Mesendoderm (in vitro differentiated cells): ENCODE measurements around the gene DIAPH2.
"Not testable (repeated sequence)": the region's sequence is repeated elsewhere in the genome, so short reads cannot be mapped to it uniquely, and the experiment has no call there.

ENCODE experiments used
- DNase-seq: peaks from one replicate; pipeline ENCODE4 v3.0.0; 2013
- H2AK5ac ChIP-seq: 2 replicates; pipeline ENCODE4 v1.6.1; 2013; ENCODE audit warnings: low read length, inconsistent platforms
- H2BK120ac ChIP-seq: 2 replicates; pipeline ENCODE4 v1.6.1; 2013; ENCODE audit warnings: low read depth, mild to moderate bottlenecking, low read length, moderate library complexity, mixed read lengths
- H2BK15ac ChIP-seq: replicated peaks from 2 replicates; pipeline ENCODE4 v1.6.1; 2013; ENCODE audit warnings: low read depth, mild to moderate bottlenecking, moderate library complexity
- H2BK5ac ChIP-seq: 2 replicates; pipeline ENCODE4 v1.6.1; 2013; ENCODE audit warnings: low read length, inconsistent platforms
- H3K18ac ChIP-seq: 2 replicates; pipeline ENCODE4 v1.6.1; 2013; ENCODE audit warnings: mild to moderate bottlenecking, low read length, mixed read lengths
- H3K23ac ChIP-seq: one replicate; pipeline ENCODE4 v1.6.1; 2013; ENCODE audit warnings: low read length
- H3K27ac ChIP-seq: 2 replicates; pipeline ENCODE4 v1.5.1; 2013; ENCODE audit warnings: low read depth, mild to moderate bottlenecking, inconsistent platforms, low read length, moderate library complexity
- H3K27me3 ChIP-seq: 2 replicates; pipeline ENCODE4 v1.6.1; 2013; ENCODE audit warnings: low read length, control low read depth, mild to moderate bottlenecking, inconsistent platforms; ENCODE audit not compliant: insufficient read depth, poor library complexity
- H3K36me3 ChIP-seq: 2 replicates; pipeline ENCODE4 v1.6.1; 2013; ENCODE audit warnings: low read length, inconsistent platforms; ENCODE audit not compliant: control insufficient read depth, insufficient read depth
- H3K4ac ChIP-seq: one replicate; pipeline ENCODE4 v1.6.1; 2013; ENCODE audit warnings: low read depth, mild to moderate bottlenecking, low read length, moderate library complexity
- H3K4me1 ChIP-seq: 2 replicates; pipeline ENCODE4 v1.6.1; 2013; ENCODE audit warnings: low read depth, low read length, inconsistent platforms; ENCODE audit not compliant: control insufficient read depth
- H3K4me2 ChIP-seq: 2 replicates; pipeline ENCODE4 v1.6.1; 2013; ENCODE audit warnings: low read length
- H3K4me3 ChIP-seq: 2 replicates; pipeline ENCODE4 v1.5.1; 2013; ENCODE audit warnings: mild to moderate bottlenecking, low read length
- H3K56ac ChIP-seq: one replicate; pipeline ENCODE4 v1.6.1; 2013; ENCODE audit warnings: low read length
- H3K79me1 ChIP-seq: 2 replicates; pipeline ENCODE4 v1.6.1; 2013; ENCODE audit warnings: low read length, inconsistent platforms
- H3K79me2 ChIP-seq: 2 replicates; pipeline ENCODE4 v1.6.1; 2013; ENCODE audit warnings: mild to moderate bottlenecking, low read length; ENCODE audit not compliant: control insufficient read depth, insufficient read depth
- H3K9ac ChIP-seq: 2 replicates; pipeline ENCODE4 v1.6.1; 2013; ENCODE audit warnings: low read length, inconsistent platforms
- H4K5ac ChIP-seq: one replicate; pipeline ENCODE4 v1.6.1; 2013; ENCODE audit warnings: low read length
- H4K8ac ChIP-seq: one replicate; pipeline ENCODE4 v1.6.1; 2013; ENCODE audit warnings: low read depth, mild to moderate bottlenecking, control low read depth, low read length, moderate library complexity
- WGBS: extraction: QIAGEN DNeasy Blood & Tissue Kit; methylation state at CpG from one replicate; pipeline ENCODE4 v1.1.7; 2013; ENCODE audit warnings: low lambda C conversion rate, missing lambda C conversion rate; ENCODE audit not compliant: insufficient coverage; ENCODE audit errors: extremely low coverage; 5-methylcytosine and 5-hydroxymethylcytosine counted together

Gene DIAPH2

GRCh38 chrX:96705905-96706304 is 21.3 kb downstream of the DIAPH2 start:
- no peaks in the 10 kb centered on the region for H3K4me1 ChIP-seq
- H2AK5ac ChIP-seq = no peak overlapping the region
- H2BK5ac ChIP-seq = no peak overlapping the region
- no peak overlapping the region for H3K4ac ChIP-seq
- peak overlapping the region; percentile 51 for H3K18ac ChIP-seq
- no peak overlapping the region for H3K23ac ChIP-seq
- H3K56ac ChIP-seq = no peak overlapping the region
- DNase-seq = no peak
- no peaks in the 10 kb centered on the region for H3K36me3 ChIP-seq
- no peaks in the 10 kb centered on the region for H3K79me2 ChIP-seq
- no peak overlapping the region for H3K27ac ChIP-seq
- H2BK15ac ChIP-seq = no peak overlapping the region
- no peak overlapping the region for H4K5ac ChIP-seq
- H3K4me3 ChIP-seq = no peak overlapping the region
- no peak overlapping the region for H2BK120ac ChIP-seq
- H3K27me3 ChIP-seq = no peaks in the 10 kb centered on the region
- H3K79me1 ChIP-seq = peaks cover 2% of the 10 kb centered on the region
- H3K9ac ChIP-seq = no peak overlapping the region
- no peak overlapping the region for H3K4me2 ChIP-seq
- no peak overlapping the region for H4K8ac ChIP-seq

GRCh38 chrX:96707804-96708203 is 23.2 kb downstream of the DIAPH2 start:
- H3K27ac ChIP-seq = no peak overlapping the region
- H2BK15ac ChIP-seq = no peak overlapping the region
- DNase-seq = no peak
- H3K4me1 ChIP-seq = no peaks in the 10 kb centered on the region
- H3K4ac ChIP-seq = no peak overlapping the region
- H3K4me2 ChIP-seq = no peak overlapping the region
- H2BK120ac ChIP-seq = no peak overlapping the region
- H3K56ac ChIP-seq = no peak overlapping the region
- H2AK5ac ChIP-seq = no peak overlapping the region
- no peak overlapping the region for H4K8ac ChIP-seq
- no peak overlapping the region for H3K23ac ChIP-seq
- H4K5ac ChIP-seq = no peak overlapping the region
- H3K79me2 ChIP-seq = no peaks in the 10 kb centered on the region
- no peaks in the 10 kb centered on the region for H3K36me3 ChIP-seq
- H3K27me3 ChIP-seq = no peaks in the 10 kb centered on the region
- no peak overlapping the region for H3K18ac ChIP-seq
- H3K4me3 ChIP-seq = no peak overlapping the region
- no peak overlapping the region for H2BK5ac ChIP-seq
- no CpG with 5 or more reads among the region's 1 CpG for WGBS
- H3K9ac ChIP-seq = no peak overlapping the region
- peaks cover 1% of the 10 kb centered on the region for H3K79me1 ChIP-seq

- H3K27me3 ChIP-seq = no peaks in the 10 kb centered on the region
- H3K4me1 ChIP-seq = no peaks in the 10 kb centered on the region
- no peak overlapping the region for H3K18ac ChIP-seq
- DNase-seq = peak; percentile 69
- no peak overlapping the region for H3K4me2 ChIP-seq
- H3K36me3 ChIP-seq = no peaks in the 10 kb centered on the region
- H2BK15ac ChIP-seq = no peak overlapping the region
- no peaks in the 10 kb centered on the region for H3K79me1 ChIP-seq
- H3K4me3 ChIP-seq = no peak overlapping the region
- H3K27ac ChIP-seq = no peak overlapping the region
- no peaks in the 10 kb centered on the region for H3K79me2 ChIP-seq
- H3K9ac ChIP-seq = no peak overlapping the region
- H2AK5ac ChIP-seq = no peak overlapping the region
- H3K23ac ChIP-seq = no peak overlapping the region
- no peak overlapping the region for H4K5ac ChIP-seq
- H2BK120ac ChIP-seq = no peak overlapping the region
- no peak overlapping the region for H2BK5ac ChIP-seq
- no CpG with 5 or more reads among the region's 2 CpGs for WGBS
- H4K8ac ChIP-seq = no peak overlapping the region
- no peak overlapping the region for H3K4ac ChIP-seq
- H3K56ac ChIP-seq = no peak overlapping the region
These were observed 25.4 kb downstream of the DIAPH2 start for GRCh38 chrX:96710031-96710430.

- Histone ChIP-seq H3K4me1 (no peaks in the 10 kb centered on the region), H3K79me2 (no peaks in the 10 kb centered on the region), H3K18ac (no peak overlapping the region), H2BK5ac (no peak overlapping the region), H3K27me3 (no peaks in the 10 kb centered on the region), H2AK5ac (no peak overlapping the region), H3K9ac (no peak overlapping the region), H3K23ac (no peak overlapping the region), H2BK15ac (no peak overlapping the region), H3K27ac (no peak overlapping the region), H3K4me3 (no peak overlapping the region), H3K4me2 (no peak overlapping the region), H3K56ac (no peak overlapping the region), H4K5ac (no peak overlapping the region), H4K8ac (no peak overlapping the region), H3K36me3 (no peaks in the 10 kb centered on the region), H3K4ac (no peak overlapping the region), H2BK120ac (no peak overlapping the region), H3K79me1 (no peaks in the 10 kb centered on the region)
- DNase-seq = no peak
These were observed 28.7 kb downstream of the DIAPH2 start for GRCh38 chrX:96713303-96713702.

GRCh38 chrX:96714393-96714792 is 29.8 kb downstream of the DIAPH2 start:
- not testable (repeated sequence) for H3K56ac ChIP-seq, H4K5ac ChIP-seq, H2BK5ac ChIP-seq, H3K4me3 ChIP-seq, H3K79me2 ChIP-seq, H3K36me3 ChIP-seq, H3K4me1 ChIP-seq, H2BK120ac ChIP-seq, H3K27ac ChIP-seq, H3K18ac ChIP-seq, H3K79me1 ChIP-seq, H3K4me2 ChIP-seq, H3K9ac ChIP-seq, H3K4ac ChIP-seq, H4K8ac ChIP-seq, DNase-seq, H2BK15ac ChIP-seq, H3K23ac ChIP-seq, H3K27me3 ChIP-seq, H2AK5ac ChIP-seq
- no CpG with 5 or more reads among the region's 6 CpGs for WGBS

- Histone ChIP-seq H2BK120ac (no peak overlapping the region), H4K8ac (no peak overlapping the region), H3K79me2 (no peaks in the 10 kb centered on the region), H3K18ac (no peak overlapping the region), H3K36me3 (no peaks in the 10 kb centered on the region), H3K4me1 (no peaks in the 10 kb centered on the region), H3K56ac (no peak overlapping the region), H4K5ac (no peak overlapping the region), H3K4me2 (no peak overlapping the region), H3K27ac (no peak overlapping the region), H2BK15ac (no peak overlapping the region), H3K4ac (no peak overlapping the region), H3K79me1 (no peaks in the 10 kb centered on the region), H3K23ac (no peak overlapping the region), H2AK5ac (no peak overlapping the region), H3K4me3 (no peak overlapping the region), H3K27me3 (no peaks in the 10 kb centered on the region), H3K9ac (no peak overlapping the region), H2BK5ac (no peak overlapping the region)
- DNase-seq = no peak
- 100% methylated on average over 1 of the region's 3 CpGs for WGBS
These were observed 30.8 kb downstream of the DIAPH2 start for GRCh38 chrX:96715481-96715880.
